Measurements from ENCODE around the gene NEURL1B. TPM values are rescaled to one million over a fixed set of nuclear protein-coding genes. Genes with fewer than 3 reads are reported as not detected.
A peak's percentile ranks its signal among the peaks of the same experiment; 100 is the strongest.
"Not testable (repeated sequence)": the region's sequence is repeated elsewhere in the genome, so short reads cannot be mapped to it uniquely, and the experiment has no call there.

Gene NEURL1B
- total RNA-seq, 2 experiments from 2014 or later = 3.9 to 4.2 TPM

DNA sequence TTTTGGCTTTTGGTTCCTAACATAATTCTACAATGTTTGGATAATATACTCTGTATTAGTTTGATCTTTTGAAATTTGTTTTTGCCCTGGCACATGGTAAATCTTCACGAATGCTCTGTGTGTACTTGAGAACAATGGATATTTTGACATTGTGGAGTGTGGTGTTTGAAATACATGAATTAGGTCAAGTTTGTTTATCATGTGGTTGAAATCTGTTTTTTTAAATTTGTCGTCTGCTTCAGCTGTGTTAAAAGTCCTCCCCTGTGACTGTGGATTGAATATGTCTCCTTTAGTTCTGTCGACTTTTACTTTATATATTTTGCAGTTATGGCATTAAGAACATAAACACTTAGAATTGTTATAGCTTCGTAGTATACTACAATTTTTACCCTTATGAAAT, 69.6 kb downstream of the NEURL1B start:
- H3K36me3 Mint-ChIP-seq (ENCODE audit: low read depth) = no peaks in the 10 kb centered on the region
- H3K4me3 Mint-ChIP-seq = no peak overlapping the region
- H3K4me1 Mint-ChIP-seq (ENCODE audit: low read depth) = no peaks in the 10 kb centered on the region
- DNase-seq = no peak
- ChIA-PET POLR2A (no interaction called here), CTCF (interaction anchor here (0.9 to 7.2 kb wide), 3 partner anchors 10 to 222 kb away, joined by 3 to 251 read pairs (median 3); no protein-coding TSS in a partner anchor)
- H3K9me3 Mint-ChIP-seq (ENCODE audit: insufficient read depth) = no peaks in the 10 kb centered on the region
- no peak overlapping the region for H3K27ac Mint-ChIP-seq
- peaks cover 18% of the 10 kb centered on the region for H3K27me3 Mint-ChIP-seq (ENCODE audit: low read depth)
- no peak for ATAC-seq

DNA sequence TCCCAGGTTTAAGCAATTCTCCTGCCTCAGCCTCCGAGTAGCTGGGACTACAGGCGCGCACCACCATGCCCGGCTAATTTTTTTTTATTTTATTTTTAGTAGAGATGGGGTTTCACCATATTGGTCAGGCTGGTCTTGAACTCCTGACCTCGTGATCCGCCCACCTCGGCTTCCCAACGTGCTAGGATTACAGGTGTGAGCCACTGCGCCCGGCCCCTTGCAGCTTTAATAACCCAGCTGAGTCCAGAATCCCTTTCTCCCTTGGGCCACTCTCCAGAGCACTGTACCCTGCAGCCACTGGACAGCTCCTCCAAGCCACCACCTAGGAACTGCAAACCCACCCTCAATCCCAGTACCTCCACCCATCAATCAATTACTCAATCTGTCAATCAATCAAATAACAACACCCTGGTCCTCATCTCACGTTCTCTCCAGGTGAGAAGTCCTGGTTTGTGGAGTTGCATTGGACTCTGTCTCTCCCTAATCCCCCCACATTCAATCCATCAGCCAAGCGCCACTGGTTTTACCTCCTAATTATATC, 70.3 kb downstream of the NEURL1B start:
- H3K27ac Mint-ChIP-seq; ATAC-seq; POLR2A ChIA-PET; H3K4me1 Mint-ChIP-seq (ENCODE audit: low read depth); H3K4me3 Mint-ChIP-seq; DNase-seq; H3K9me3 Mint-ChIP-seq (ENCODE audit: insufficient read depth); H3K36me3 Mint-ChIP-seq (ENCODE audit: low read depth): not testable (repeated sequence)
- CTCF ChIA-PET = interaction anchor here (0.9 to 7.2 kb wide), 4 partner anchors 9 to 247 kb away, joined by 3 to 251 read pairs (median 4); partner anchors contain the start of gene RPL26L1
- peaks cover 12% of the 10 kb centered on the region for H3K27me3 Mint-ChIP-seq (ENCODE audit: low read depth)

DNA sequence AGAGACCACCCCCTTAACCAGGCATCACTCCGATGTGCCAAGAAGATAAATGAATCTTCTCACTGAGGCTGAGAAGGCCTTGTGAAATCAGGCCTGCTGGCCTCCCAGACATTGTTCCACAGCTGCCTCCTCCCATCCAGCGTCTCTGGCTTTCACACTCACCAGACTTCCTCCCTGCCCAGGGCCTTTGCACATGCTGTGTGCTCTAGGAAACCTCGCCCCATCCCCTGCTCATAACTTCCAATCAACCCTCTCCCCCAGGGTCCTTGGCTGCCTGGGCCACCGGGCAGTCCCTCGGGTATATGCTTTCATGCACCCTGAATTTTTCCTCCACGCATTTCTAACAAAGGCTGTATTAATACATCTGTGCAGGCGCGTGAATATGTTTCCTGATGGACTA, 71.5 kb downstream of the NEURL1B start:
- Mint-ChIP-seq H3K4me3 (no peak overlapping the region), H3K4me1 (ENCODE audit: low read depth) (peaks cover 6% of the 10 kb centered on the region), H3K36me3 (ENCODE audit: low read depth) (no peaks in the 10 kb centered on the region), H3K9me3 (ENCODE audit: insufficient read depth) (no peaks in the 10 kb centered on the region), H3K27me3 (ENCODE audit: low read depth) (peaks cover 4% of the 10 kb centered on the region), H3K27ac (no peak overlapping the region)
- POLR2A ChIA-PET = interaction anchor here (0.6 to 1.0 kb wide), 2 partner anchors 13 to 15 kb away, joined by 3 read pairs; no protein-coding TSS in a partner anchor
- DNase-seq = no peak
- CTCF ChIA-PET = interaction anchor here (0.6 to 7.2 kb wide), 11 partner anchors 28 to 298 kb away, joined by 3 to 251 read pairs (median 3); partner anchors contain the start of gene DUSP1
- ATAC-seq = no peak

DNA sequence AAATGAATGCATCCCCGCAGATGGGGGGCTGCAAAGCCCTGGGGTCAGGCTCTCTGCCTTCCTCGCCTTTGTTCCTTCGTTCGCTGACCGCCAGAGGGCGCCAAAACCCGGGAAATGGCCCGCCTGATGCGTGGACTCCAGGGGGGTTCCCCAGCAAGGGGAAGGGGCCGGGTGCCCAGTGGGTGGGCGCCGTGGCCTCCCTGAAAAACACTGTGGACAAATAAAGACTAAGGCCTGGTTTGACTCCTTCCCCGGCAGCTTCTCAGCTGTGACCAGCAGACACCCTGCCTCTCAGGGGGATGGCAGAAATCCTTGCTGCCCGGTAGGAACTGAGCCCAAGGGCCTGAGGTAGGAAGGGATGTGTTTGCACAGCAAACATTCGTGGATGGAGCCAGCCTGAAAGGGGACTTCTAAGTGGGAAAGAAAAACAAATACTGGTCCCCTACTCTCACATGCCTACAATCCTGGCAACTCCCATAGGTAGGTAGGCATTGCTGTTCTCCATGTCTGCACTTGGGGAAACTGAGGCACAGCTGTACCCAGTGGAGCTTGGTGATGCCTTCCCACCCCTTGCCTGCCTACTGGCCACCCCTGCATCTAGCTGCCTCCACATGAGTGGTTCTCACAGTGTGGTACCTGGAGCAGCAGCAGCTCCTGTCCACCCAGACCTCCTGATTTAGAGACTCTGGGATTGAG, 72.2 kb downstream of the NEURL1B start:
- peaks cover 6% of the 10 kb centered on the region for H3K4me1 Mint-ChIP-seq (ENCODE audit: low read depth)
- H3K36me3 Mint-ChIP-seq (ENCODE audit: low read depth) = no peaks in the 10 kb centered on the region
- H3K27me3 Mint-ChIP-seq (ENCODE audit: low read depth) = peaks cover 3% of the 10 kb centered on the region
- H3K9me3 Mint-ChIP-seq (ENCODE audit: insufficient read depth) = no peaks in the 10 kb centered on the region
- DNase-seq = peak; percentile 77
- POLR2A ChIA-PET = interaction anchor here (1.0 kb wide), 1 partner anchor 13 kb away, joined by 3 read pairs; no protein-coding TSS in a partner anchor
- no peak overlapping the region for H3K4me3 Mint-ChIP-seq
- H3K27ac Mint-ChIP-seq = no peak overlapping the region
- CTCF ChIA-PET = interaction anchor here (0.6 to 7.2 kb wide), 12 partner anchors 13 to 260 kb away, joined by 3 to 251 read pairs (median 4); partner anchors contain the start of gene DUSP1
- peak; percentile 52 for ATAC-seq

DNA sequence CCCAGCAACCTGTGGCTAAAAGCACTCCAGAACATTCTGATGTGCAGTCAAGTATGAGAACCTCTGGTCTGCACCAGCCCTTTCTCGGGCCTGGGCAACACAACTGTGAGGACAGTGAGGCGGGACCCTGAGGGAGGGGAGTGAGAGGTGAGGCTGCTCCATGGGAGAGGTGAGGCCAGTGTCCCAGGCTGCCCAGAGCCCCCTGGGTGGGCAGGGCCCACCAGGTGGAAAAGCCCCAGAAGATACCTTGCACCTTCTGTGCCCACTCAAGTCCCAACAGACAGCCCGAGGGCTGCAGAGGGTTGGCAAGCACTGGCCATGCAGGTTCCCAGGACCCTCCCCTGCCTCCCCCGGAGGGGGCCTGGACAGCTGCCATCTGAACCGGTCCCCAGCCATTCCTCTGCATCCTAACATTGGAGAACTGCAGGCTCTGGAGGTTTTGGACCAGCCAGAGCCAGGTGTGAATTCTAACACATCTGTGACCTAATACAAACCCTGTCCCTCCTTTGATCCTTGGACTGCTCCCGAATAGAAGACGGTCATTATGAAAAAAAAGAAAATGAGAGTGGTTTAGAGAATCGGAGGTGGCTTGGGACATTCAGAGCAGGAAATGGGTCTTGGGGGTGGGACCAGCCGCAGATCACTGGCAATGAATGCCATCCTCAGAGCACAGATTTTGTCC, 72.9 kb downstream of the NEURL1B start:
- H3K9me3 Mint-ChIP-seq (ENCODE audit: insufficient read depth) = no peaks in the 10 kb centered on the region
- ATAC-seq (no peak), DNase-seq (no peak)
- no peak overlapping the region for H3K27ac Mint-ChIP-seq
- peaks cover 3% of the 10 kb centered on the region for H3K27me3 Mint-ChIP-seq (ENCODE audit: low read depth)
- POLR2A ChIA-PET = interaction anchor here (1.0 to 1.4 kb wide), 4 partner anchors 14 to 245 kb away, joined by 3 to 11 read pairs (median 6); partner anchors contain the start of genes DUSP1 and RPL26L1
- no peak overlapping the region for H3K4me3 Mint-ChIP-seq
- no peaks in the 10 kb centered on the region for H3K36me3 Mint-ChIP-seq (ENCODE audit: low read depth)
- CTCF ChIA-PET = interaction anchor here (0.7 to 7.2 kb wide), 43 partner anchors 8 to 493 kb away, joined by 3 to 251 read pairs (median 4); partner anchors contain the start of genes BNIP1 and DUSP1
- peaks cover 6% of the 10 kb centered on the region for H3K4me1 Mint-ChIP-seq (ENCODE audit: low read depth)

DNA sequence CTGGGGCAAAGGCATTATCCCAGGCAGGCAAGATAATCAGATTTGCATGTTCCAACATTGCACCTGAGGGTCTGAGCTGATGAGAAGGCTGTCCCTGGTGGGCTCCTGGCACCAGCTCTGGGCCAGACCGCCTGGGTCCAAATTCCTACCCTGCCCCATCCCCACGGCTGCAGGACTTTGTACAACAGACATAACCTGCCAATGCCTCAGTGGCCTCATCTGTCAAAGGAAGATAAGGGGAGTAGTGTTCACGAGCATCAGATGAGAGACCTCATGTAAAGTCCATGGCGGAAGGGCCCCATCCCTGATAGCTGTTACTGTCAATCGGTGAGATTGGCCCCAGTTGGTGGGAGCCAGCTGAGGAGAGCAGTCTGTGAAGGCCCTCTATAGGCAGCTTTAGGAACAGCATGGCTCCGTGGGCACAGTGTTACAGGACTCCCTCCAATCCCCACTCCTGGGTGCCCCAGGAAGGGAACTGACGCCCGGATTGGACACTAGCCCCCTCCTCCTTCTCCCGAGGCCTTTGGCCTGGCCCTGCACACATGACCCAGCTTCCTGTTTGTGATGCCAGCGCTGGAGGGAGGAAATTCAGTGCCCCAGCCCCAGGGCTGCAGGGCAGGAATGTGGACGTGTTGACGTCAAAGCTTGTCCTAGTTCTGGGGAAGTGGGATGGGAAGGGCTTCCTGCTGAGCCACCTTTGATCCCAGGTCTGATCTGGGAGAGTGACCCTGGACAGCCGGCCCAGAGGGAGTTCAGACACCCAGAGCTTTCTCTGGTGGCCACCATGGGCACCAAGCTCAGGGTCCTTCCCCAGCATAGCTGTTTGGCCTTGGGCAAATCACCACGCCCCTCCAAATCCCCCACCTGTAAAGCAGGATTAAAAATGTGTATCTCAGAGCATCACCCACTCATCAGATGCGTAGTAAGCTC, 73.7 kb downstream of the NEURL1B start:
- DNase-seq = peak; percentile 76

DNA sequence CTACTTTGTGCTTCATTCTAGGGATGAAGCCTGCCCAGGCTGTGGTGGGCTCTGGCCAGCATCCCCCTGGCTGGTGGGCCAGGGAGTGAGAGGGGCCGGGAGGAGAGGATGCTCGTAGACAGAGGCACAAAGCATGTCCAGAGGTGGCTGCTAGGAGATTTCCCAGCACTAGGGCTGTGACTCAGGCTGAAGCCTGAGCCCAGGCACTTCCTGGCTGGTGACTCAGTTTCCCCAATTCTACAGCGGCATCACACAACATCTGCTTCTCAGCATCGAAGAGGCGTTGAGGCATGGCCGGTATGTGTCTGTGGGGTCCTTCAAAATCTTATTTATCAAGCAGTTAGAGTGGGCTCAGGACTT, 74.3 kb downstream of the NEURL1B start:
- Mint-ChIP-seq H3K4me3 (no peak overlapping the region), H3K27ac (no peak overlapping the region), H3K4me1 (ENCODE audit: low read depth) (peaks cover 6% of the 10 kb centered on the region), H3K9me3 (ENCODE audit: insufficient read depth) (no peaks in the 10 kb centered on the region), H3K27me3 (ENCODE audit: low read depth) (peaks cover 3% of the 10 kb centered on the region), H3K36me3 (ENCODE audit: low read depth) (no peaks in the 10 kb centered on the region)
- ChIA-PET CTCF (interaction anchor here (0.8 to 7.2 kb wide), 42 partner anchors 9 to 616 kb away, joined by 3 to 251 read pairs (median 4); partner anchors contain the start of genes ATP6V0E1, BNIP1 and DUSP1), POLR2A (interaction anchor here (1.4 kb wide), 3 partner anchors 55 to 244 kb away, joined by 3 to 11 read pairs (median 8); partner anchors contain the start of genes DUSP1 and RPL26L1)
- no peak for ATAC-seq
- no peak for DNase-seq

More for the DNA sequence above, 73.7 kb downstream of the NEURL1B start:
- CTCF ChIA-PET = interaction anchor here (0.7 to 7.2 kb wide), 51 partner anchors 9 to 617 kb away, joined by 3 to 251 read pairs (median 4); partner anchors contain the start of genes ATP6V0E1, BNIP1 and DUSP1
- Mint-ChIP-seq H3K4me1 (ENCODE audit: low read depth) (peaks cover 6% of the 10 kb centered on the region), H3K9me3 (ENCODE audit: insufficient read depth) (no peaks in the 10 kb centered on the region), H3K27me3 (ENCODE audit: low read depth) (peaks cover 3% of the 10 kb centered on the region), H3K27ac (no peak overlapping the region), H3K4me3 (no peak overlapping the region), H3K36me3 (ENCODE audit: low read depth) (no peaks in the 10 kb centered on the region)
- ATAC-seq = peak; percentile 77
- POLR2A ChIA-PET = interaction anchor here (1.4 kb wide), 3 partner anchors 55 to 245 kb away, joined by 3 to 11 read pairs (median 8); partner anchors contain the start of genes DUSP1 and RPL26L1

DNA sequence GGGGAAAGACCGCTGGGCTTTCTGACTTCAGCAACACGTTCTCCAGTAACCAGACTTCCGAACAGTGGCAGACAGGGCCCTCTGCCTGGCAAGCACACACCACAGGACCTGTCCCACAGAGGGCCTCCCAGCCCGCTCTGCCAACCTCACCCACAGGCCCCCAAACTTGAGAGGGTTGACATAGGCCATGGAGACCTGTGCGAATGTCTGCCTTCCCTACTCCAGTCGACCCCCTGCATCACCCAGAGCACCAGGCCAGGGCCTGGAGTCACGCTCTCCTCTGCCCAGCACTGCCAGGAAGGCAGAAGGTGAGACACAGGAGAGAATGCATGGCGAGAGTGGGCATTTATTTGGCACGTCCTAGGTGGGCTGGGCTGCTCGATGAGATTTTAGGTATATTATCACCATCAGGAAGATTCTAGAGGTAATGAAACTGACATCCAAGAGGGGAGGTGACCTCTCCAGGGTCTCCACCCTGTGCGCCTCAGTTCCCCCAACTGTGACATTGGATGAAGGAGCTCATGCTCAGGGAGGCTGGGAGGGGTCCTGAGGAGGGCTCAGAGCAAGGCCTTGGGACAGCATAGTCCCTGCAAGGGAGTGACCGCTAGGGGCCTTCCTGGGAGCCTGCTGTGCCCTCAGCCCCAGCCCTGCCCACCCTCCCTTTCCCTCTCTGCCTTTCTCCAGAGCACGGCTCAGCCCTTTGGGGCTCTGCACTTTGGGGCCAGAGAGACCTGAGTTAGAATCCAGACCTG, 75.0 kb downstream of the NEURL1B start:
- peaks cover 6% of the 10 kb centered on the region for H3K4me1 Mint-ChIP-seq (ENCODE audit: low read depth)
- peaks cover 3% of the 10 kb centered on the region for H3K27me3 Mint-ChIP-seq (ENCODE audit: low read depth)
- H3K9me3 Mint-ChIP-seq (ENCODE audit: insufficient read depth) = no peaks in the 10 kb centered on the region
- H3K27ac Mint-ChIP-seq = no peak overlapping the region
- CTCF ChIA-PET = interaction anchor here (1.0 to 2.0 kb wide), 11 partner anchors 10 to 246 kb away, joined by 3 to 42 read pairs (median 6); partner anchors contain the start of gene DUSP1
- no peak for ATAC-seq
- POLR2A ChIA-PET = interaction anchor here (0.8 to 1.2 kb wide), 2 partner anchors 49 to 55 kb away, joined by 3 to 5 read pairs; partner anchors contain the start of gene DUSP1
- no peaks in the 10 kb centered on the region for H3K36me3 Mint-ChIP-seq (ENCODE audit: low read depth)
- no peak for DNase-seq
- H3K4me3 Mint-ChIP-seq = no peak overlapping the region

DNA sequence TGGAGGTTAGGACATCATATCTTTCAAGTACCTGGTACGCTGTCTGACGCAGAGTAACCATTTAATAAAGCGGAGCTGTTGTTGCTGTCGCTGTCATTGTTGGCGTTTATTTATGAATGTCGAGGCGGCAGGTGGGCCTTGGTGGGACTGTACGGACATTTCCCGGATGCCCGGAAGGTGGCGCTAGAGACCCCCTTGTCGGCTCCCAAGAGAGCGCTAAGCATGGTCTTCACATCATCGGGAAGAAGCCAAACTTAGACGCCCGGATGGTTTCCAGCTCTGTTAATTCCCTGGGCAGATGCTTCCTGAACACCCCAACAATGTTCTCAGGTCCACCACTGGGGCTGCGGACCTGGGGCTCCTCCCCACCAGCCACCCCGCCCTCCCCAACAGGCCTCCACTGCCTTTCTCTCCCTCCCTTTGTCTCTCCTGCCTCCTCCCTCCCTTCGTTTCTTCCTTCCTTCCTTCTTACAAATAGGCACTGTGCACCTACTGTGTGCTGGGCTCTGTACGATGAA, 75.8 kb downstream of the NEURL1B start:
- POLR2A ChIA-PET = interaction anchor here (0.8 to 1.2 kb wide), 2 partner anchors 48 to 54 kb away, joined by 3 to 5 read pairs; partner anchors contain the start of gene DUSP1
- H3K9me3 Mint-ChIP-seq (ENCODE audit: insufficient read depth) = no peaks in the 10 kb centered on the region
- no peaks in the 10 kb centered on the region for H3K36me3 Mint-ChIP-seq (ENCODE audit: low read depth)
- CTCF ChIA-PET = interaction anchor here (0.8 to 2.0 kb wide), 13 partner anchors 11 to 245 kb away, joined by 3 to 42 read pairs (median 6); partner anchors contain the start of gene DUSP1
- DNase-seq (peak; percentile 85), ATAC-seq (peak; percentile 76)
- no peak overlapping the region for H3K4me3 Mint-ChIP-seq
- no peaks in the 10 kb centered on the region for H3K27me3 Mint-ChIP-seq (ENCODE audit: low read depth)
- no peak overlapping the region for H3K27ac Mint-ChIP-seq
- H3K4me1 Mint-ChIP-seq (ENCODE audit: low read depth) = peaks cover 7% of the 10 kb centered on the region

Measured in activated CD8-positive, alpha-beta T cell treated with anti-CD3 and anti-CD28 coated beads, Interleukin-2, amount 10 ng/mL, durations not matched to agents 7 days and 5 days (primary cell).